H9 (cell line): ENCODE results near the gene SLC35F3. TPM values are rescaled to one million over a fixed set of nuclear protein-coding genes. Genes with fewer than 3 reads are reported as not detected.

Experiments
- DNase-seq: peaks from one replicate; pipeline ENCODE4 v3.0.0-alpha.2; 2017
- H2AFZ ChIP-seq: one replicate; pipeline ENCODE4 v1.6.1; 2013; ENCODE audit warnings: mild to moderate bottlenecking, low read length, control low read depth, moderate library complexity
- H2AK5ac ChIP-seq: 2 replicates; pipeline ENCODE4 v1.6.1; 2013; ENCODE audit warnings: low read length, control low read depth, mixed read lengths; ENCODE audit not compliant: insufficient read length
- H2BK120ac ChIP-seq: one replicate; pipeline ENCODE4 v1.6.1; 2013; ENCODE audit warnings: low read depth, mild to moderate bottlenecking, low read length, control low read depth, inconsistent platforms; ENCODE audit not compliant: poor library complexity, severe bottlenecking
- H2BK12ac ChIP-seq: 2 replicates; pipeline ENCODE4 v1.6.1; 2013; ENCODE audit warnings: low read length, control low read depth, mixed read lengths, low read depth; ENCODE audit not compliant: insufficient read length
- H2BK15ac ChIP-seq: 2 replicates; pipeline ENCODE4 v1.6.1; 2013; ENCODE audit warnings: low read depth, low read length, control low read depth
- H2BK20ac ChIP-seq: one replicate; pipeline ENCODE4 v1.6.1; 2013; ENCODE audit warnings: low read depth, mild to moderate bottlenecking, low read length, control low read depth, inconsistent platforms; ENCODE audit not compliant: poor library complexity, severe bottlenecking
- H2BK5ac ChIP-seq: 2 replicates; pipeline ENCODE4 v1.6.1; 2013; ENCODE audit warnings: low read length, control low read depth, mixed read lengths; ENCODE audit not compliant: insufficient read length
- H3K14ac ChIP-seq: 2 replicates; pipeline ENCODE4 v1.6.1; 2013; ENCODE audit warnings: low read length, control low read depth; ENCODE audit not compliant: insufficient read depth
- H3K18ac ChIP-seq: 2 replicates; pipeline ENCODE4 v1.6.1; 2013; ENCODE audit warnings: low read depth, mild to moderate bottlenecking, mixed read lengths, low read length, control low read depth; ENCODE audit not compliant: insufficient read length
- H3K23ac ChIP-seq: 2 replicates; pipeline ENCODE4 v1.6.1; 2013; ENCODE audit warnings: low read length, control low read depth, mixed read lengths, low read depth; ENCODE audit not compliant: insufficient read length
- H3K23me2 ChIP-seq: 2 replicates; pipeline ENCODE4 v1.6.1; 2013; ENCODE audit warnings: low read depth, mild to moderate bottlenecking, mixed read lengths, low read length, control low read depth; ENCODE audit not compliant: insufficient read length, poor library complexity, severe bottlenecking
- H3K27ac ChIP-seq: 2 replicates; pipeline ENCODE4 v1.5.1; 2013; ENCODE audit warnings: low read length, control low read depth, mixed read lengths, low read depth; ENCODE audit not compliant: insufficient read length
- H3K27me3 ChIP-seq: 2 replicates; pipeline ENCODE4 v1.6.1; 2013; ENCODE audit warnings: low read length, control low read depth, inconsistent platforms; ENCODE audit not compliant: insufficient read depth
- H3K4ac ChIP-seq: 2 replicates; pipeline ENCODE4 v1.6.1; 2013; ENCODE audit warnings: low read depth, mild to moderate bottlenecking, control low read depth, inconsistent platforms, low read length, moderate library complexity
- H3K4me1 ChIP-seq: 2 replicates; pipeline ENCODE4 v1.6.1; 2013; ENCODE audit warnings: low read length, control low read depth, inconsistent platforms; ENCODE audit not compliant: insufficient read depth
- H3K4me2 ChIP-seq: 2 replicates; pipeline ENCODE4 v1.6.1; 2013; ENCODE audit warnings: low read length, control low read depth, mixed read lengths; ENCODE audit not compliant: insufficient read length, insufficient read depth
- H3K56ac ChIP-seq: 2 replicates; pipeline ENCODE4 v1.6.1; 2013; ENCODE audit warnings: low read depth, mild to moderate bottlenecking, mixed read lengths, low read length, control low read depth; ENCODE audit not compliant: insufficient read length
- H3K79me1 ChIP-seq: 2 replicates; pipeline ENCODE4 v1.6.1; 2013; ENCODE audit warnings: low read depth, mild to moderate bottlenecking, moderate library complexity, low read length, control low read depth, inconsistent platforms; ENCODE audit not compliant: insufficient read depth, poor library complexity, severe bottlenecking
- H3K79me2 ChIP-seq: 2 replicates; pipeline ENCODE4 v1.6.1; 2013; ENCODE audit warnings: low read length, control low read depth, inconsistent platforms; ENCODE audit not compliant: insufficient read depth
- H3K9ac ChIP-seq: 2 replicates; pipeline ENCODE4 v1.6.1; 2013; ENCODE audit warnings: low read length, control low read depth, mixed read lengths; ENCODE audit not compliant: insufficient read length; ENCODE audit errors: extremely low read depth
- H3K9me3 ChIP-seq: one replicate; pipeline ENCODE4 v1.6.1; 2013; ENCODE audit warnings: low read depth, low read length, inconsistent platforms; ENCODE audit not compliant: control insufficient read depth
- H3T11ph ChIP-seq: one replicate; pipeline ENCODE4 v1.6.1; 2013; ENCODE audit warnings: mild to moderate bottlenecking, low read length, control low read depth, inconsistent platforms
- H4K20me1 ChIP-seq: one replicate; pipeline ENCODE4 v1.6.1; 2013; ENCODE audit not compliant: control insufficient read depth, insufficient read length, insufficient read depth
- H4K5ac ChIP-seq: 2 replicates; pipeline ENCODE4 v1.6.1; 2013; ENCODE audit warnings: low read depth, mild to moderate bottlenecking, mixed read lengths, low read length, control low read depth; ENCODE audit not compliant: insufficient read length
- H4K8ac ChIP-seq: replicated peaks from 2 replicates; pipeline ENCODE4 v1.6.1; 2013; ENCODE audit warnings: low read length, control low read depth, mixed read lengths, low read depth; ENCODE audit not compliant: insufficient read length
- H4K91ac ChIP-seq: 2 replicates; pipeline ENCODE4 v1.6.1; 2013; ENCODE audit warnings: low read depth, mild to moderate bottlenecking, moderate library complexity, mixed read lengths, low read length, control low read depth; ENCODE audit not compliant: insufficient read length
- H3K27ac Mint-ChIP-seq, 3 experiments: 2 replicates in 2 of 3; 3 replicates in 1 of 3; pipeline ENCODE4 v1.8.0; 2020 to 2021; ENCODE audit warnings: mixed read lengths in 3 of 3, mild to moderate bottlenecking in 1 of 3, moderate library complexity in 1 of 3
- H3K27me3 Mint-ChIP-seq: 2 replicates; pipeline ENCODE4 v1.8.0; 2021; ENCODE audit warnings: low read depth, mild to moderate bottlenecking, moderate library complexity, mixed read lengths
- H3K36me3 Mint-ChIP-seq, 3 experiments: 2 replicates in 2 of 3; 3 replicates in 1 of 3; pipeline ENCODE4 v1.8.0; 2020 to 2021; ENCODE audit warnings: low read depth in 3 of 3, mixed read lengths in 3 of 3; ENCODE audit not compliant: insufficient read depth in 1 of 3
- H3K4me1 Mint-ChIP-seq, 2 experiments: 2 replicates each; pipeline ENCODE4 v1.8.0; 2020; ENCODE audit warnings: mixed read lengths in 2 of 2
- H3K4me3 Mint-ChIP-seq, 2 experiments: 2 replicates in 1 of 2; 3 replicates in 1 of 2; pipeline ENCODE4 v1.8.0; 2020 to 2021; ENCODE audit warnings: mild to moderate bottlenecking in 2 of 2, mixed read lengths in 2 of 2, moderate library complexity in 1 of 2
- H3K9me3 Mint-ChIP-seq, 2 experiments: 2 replicates in 1 of 2; 3 replicates in 1 of 2; pipeline ENCODE4 v1.8.0; 2020; ENCODE audit warnings: mild to moderate bottlenecking in 2 of 2, mixed read lengths in 2 of 2, moderate library complexity in 1 of 2
- CTCF ChIP-seq: fragments of 200-600 bp; sonication (generic); conservative IDR thresholded peaks from 3 replicates; pipeline ENCODE4 v1.8.0; 2021; ENCODE audit warnings: antibody characterized with exemption, mild to moderate bottlenecking
- WGBS: extraction: QIAGEN DNeasy Blood & Tissue Kit; methylation state at CpG from one replicate; pipeline ENCODE4 v1.1.7; 2013; ENCODE audit warnings: missing lambda C conversion rate, low lambda C conversion rate, mixed read lengths; ENCODE audit not compliant: insufficient read length; ENCODE audit errors: extremely low coverage; 5-methylcytosine and 5-hydroxymethylcytosine counted together
- total RNA-seq: library from RNA; stranded (reverse); gene quantifications from 2 replicates; pipeline ENCODE4 v1.2.1, GENCODE V29; 2021

The SLC35F3 gene
- total RNA-seq, 1 experiment from 2014 or later, result 0.81 TPM

GRCh38 chr1:233873666-233874065 lies 30.8 kb upstream of the SLC35F3 start:
- no peak for DNase-seq
- Histone ChIP-seq H3K79me1 (no peaks in the 10 kb centered on the region), H2AFZ (no peak overlapping the region), H3T11ph (no peak overlapping the region), H3K4ac (no peak overlapping the region), H2AK5ac (no peak overlapping the region), H4K5ac (no peak overlapping the region), H2BK20ac (no peak overlapping the region), H3K18ac (no peak overlapping the region), H3K9ac (no peak overlapping the region), H3K23ac (no peak overlapping the region), H2BK5ac (no peak overlapping the region), H3K23me2 (no peaks in the 10 kb centered on the region), H2BK12ac (no peak overlapping the region), H4K8ac (no peak overlapping the region), H3K4me2 (no peak overlapping the region), H3K27me3 (no peaks in the 10 kb centered on the region), H3K79me2 (no peaks in the 10 kb centered on the region), H4K91ac (no peak overlapping the region), H2BK120ac (no peak overlapping the region), H3K56ac (no peak overlapping the region), H3K27ac (no peak overlapping the region), H2BK15ac (no peak overlapping the region), H3K4me1 (no peaks in the 10 kb centered on the region), H3K14ac (no peak overlapping the region), H4K20me1 (no peaks in the 10 kb centered on the region), H3K9me3 (no peaks in the 10 kb centered on the region)
- Mint-ChIP-seq H3K4me1 (no peaks in the 10 kb centered on the region), H3K9me3 (no peaks in the 10 kb centered on the region; a peak in 2 of 5 replicates), H3K27me3 (peaks cover 11% of the 10 kb centered on the region), H3K4me3 (no peak overlapping the region), H3K27ac (no peak overlapping the region), H3K36me3 (no peaks in the 10 kb centered on the region; a peak in 1 of 7 replicates)
- TF ChIP-seq CTCF, result no peak
- WGBS, result no CpG with 5 or more reads among the region's 4 CpGs
